ENCODE measurements around the gene RUVBL2.
"Not testable (repeated sequence)": the region's sequence is repeated elsewhere in the genome, so short reads cannot be mapped to it uniquely, and the experiment has no call there.

DNA sequence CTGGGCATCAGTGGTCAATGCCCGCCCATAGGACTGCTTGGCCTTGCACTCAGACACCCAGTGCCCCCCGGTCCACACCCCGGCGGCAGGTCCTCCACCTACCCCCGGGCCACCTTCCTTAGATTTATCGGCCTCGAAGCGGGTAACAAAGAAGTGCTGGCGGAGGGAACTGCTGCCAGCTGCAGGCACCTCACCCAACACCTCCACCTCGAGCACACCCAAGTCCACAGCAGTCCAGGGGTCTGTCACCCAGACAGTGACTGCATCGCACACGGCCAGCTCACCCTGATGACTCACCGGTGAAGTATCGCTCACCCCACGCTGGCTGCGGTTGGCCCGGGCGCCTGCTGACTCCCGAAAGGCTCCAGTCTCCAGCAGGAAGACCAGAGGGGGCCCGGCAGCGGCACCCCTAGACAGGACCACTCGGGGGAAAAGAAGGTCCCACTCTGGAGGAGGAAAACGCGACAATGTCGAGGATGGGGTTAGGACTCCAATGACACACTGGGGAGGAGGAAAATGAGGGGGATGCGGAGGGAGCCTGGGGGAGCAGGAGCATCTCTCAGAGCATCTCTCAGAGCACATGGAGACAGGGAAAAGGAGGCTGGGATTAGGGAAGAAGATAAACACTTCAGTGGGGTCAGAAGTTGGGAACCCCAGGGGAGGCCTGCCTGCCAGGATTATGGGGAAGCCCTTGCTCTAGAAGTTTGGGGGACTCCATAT is 45.0 kb downstream of the RUVBL2 start:
- not testable (repeated sequence) for TF ChIP-seq CTCF (conservative IDR thresholded peaks at IDR 0.05); ZFX (IDR thresholded peaks at IDR 0.05)

All from C4-2B (cell line).